Stimulated activated CD8-positive, alpha-beta memory T cell treated with anti-CD3 and anti-CD28 coated beads, Interleukin-12 subunit alpha, Interleukin-12 subunit beta, amount 100 ng/mL, for 1 hour (primary cell): ENCODE data around the gene ATP5F1E.
"Not testable (repeated sequence)": the region's sequence is repeated elsewhere in the genome, so short reads cannot be mapped to it uniquely, and the experiment has no call there.

ENCODE experiments used
- DNase-seq: peaks from one replicate; pipeline ENCODE4 v3.0.0-alpha.2; 2020; ENCODE audit warnings: low read depth

The ATP5F1E gene

DNA sequence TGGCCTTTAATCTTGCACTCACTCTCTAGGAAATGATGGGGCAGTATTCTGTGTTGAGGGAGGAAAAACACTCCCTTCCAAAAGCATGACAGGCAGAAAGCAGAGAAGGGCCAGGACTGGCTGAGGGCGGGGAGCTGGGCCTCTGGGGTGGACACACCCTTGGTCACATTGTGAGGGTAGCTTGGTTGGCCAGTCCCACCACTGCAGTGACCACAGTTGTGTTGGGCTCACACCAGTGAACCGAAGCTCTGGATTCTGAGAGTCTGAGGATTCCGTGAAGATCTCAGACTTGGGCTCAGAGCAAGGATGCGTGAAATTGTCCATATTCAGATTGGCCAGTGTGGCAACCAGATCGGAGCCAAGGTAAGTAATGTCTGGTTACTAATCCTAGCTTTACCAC is 12.9 kb downstream of the ATP5F1E start, which contains the start of gene TUBB1:
TSS of gene TUBB1 (plus strand) at position 213 of the 400 bp plus-strand sequence. CDS start at position 307, 94 bp downstream.
- DNase-seq: no peak

DNA sequence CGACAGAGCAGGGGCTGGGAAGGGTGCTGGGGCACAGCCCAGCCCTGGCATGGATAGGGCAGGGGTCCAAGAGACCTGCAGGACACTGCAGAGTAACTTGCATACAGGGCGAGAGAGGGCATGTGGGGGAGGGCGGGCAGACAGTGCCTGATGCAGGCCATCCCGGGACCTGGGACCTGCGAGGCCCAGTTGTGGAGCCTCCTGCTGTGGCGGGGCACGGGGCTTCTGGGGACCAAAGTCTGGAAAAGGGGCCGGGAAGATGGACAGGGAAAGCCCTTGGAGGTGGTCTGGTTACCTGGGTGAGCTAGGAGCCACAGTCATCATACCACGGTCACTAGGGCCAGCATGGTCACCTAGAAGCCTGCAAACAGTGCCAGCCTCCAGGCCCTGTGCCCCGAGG is 13.3 kb downstream of the ATP5F1E start:
- DNase-seq: no peak

DNA sequence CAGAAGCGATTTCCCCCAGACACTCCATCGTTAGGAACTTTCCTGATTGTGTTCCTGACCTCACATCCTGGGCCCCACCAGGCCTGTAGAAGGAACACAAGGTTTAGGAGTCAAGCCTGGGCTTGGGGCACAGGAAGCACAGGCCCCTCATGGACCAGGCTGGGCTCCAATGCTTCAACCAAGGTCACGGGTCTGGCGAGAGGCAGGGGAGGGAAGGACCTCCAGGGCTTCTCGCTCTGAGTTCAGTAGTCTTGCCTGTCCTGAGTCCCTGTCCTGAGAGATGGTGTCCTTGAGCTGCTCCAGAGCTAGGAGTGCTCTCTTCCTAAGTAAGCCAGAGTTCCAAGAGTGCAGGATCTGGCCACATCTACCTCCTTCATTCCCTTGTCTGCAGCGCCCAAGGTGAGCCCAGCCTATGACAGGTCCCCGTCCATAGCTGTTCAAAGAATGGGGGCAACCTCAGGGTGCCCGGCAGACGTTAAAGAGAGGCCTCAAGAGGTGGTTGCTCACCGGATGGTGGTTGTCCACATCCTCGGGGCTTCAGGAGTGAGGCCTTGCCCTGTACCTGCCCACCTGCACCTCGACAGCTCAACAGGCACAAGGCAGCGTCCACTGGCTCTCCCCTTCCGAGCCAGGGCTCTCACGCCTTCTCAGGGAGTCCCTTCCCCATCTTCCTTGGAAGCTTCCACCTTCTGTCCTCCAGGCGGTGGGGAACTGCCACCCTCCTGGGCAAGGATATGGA is 14.5 kb downstream of the ATP5F1E start:
- DNase-seq: no peak

DNA sequence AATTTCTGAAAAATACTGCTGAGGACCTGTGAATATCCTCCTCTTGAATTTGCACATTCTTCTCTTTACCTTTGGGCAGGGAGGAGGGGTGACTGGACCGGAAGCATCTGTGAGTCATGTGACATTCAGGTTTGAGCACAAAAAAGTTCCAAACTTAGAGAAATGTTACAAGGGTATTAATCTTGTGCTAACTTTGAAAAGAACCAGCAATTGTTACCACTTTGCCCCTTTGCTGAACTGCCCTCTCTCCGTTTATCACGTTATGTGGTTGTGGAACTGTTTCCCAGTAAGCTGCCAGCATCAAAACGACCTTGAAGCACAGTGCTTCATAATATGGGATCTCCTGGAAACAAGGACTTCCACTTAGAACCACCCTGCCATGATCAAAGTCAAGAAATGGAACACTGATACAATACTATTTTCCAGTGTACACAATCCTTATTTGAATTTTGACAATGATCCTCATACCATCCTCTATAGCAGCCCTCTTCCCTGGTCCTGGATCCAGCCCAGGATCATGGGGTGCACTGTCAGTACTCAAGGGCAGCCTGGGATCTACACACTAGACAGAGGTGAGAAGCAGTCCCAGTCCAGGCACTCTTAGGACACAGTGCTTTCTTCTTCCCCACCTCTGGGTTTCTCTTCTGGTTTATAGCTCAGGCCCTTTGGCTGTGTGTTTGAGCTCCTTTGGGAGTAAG is 15.2 kb downstream of the ATP5F1E start:
- DNase-seq: no peak

DNA sequence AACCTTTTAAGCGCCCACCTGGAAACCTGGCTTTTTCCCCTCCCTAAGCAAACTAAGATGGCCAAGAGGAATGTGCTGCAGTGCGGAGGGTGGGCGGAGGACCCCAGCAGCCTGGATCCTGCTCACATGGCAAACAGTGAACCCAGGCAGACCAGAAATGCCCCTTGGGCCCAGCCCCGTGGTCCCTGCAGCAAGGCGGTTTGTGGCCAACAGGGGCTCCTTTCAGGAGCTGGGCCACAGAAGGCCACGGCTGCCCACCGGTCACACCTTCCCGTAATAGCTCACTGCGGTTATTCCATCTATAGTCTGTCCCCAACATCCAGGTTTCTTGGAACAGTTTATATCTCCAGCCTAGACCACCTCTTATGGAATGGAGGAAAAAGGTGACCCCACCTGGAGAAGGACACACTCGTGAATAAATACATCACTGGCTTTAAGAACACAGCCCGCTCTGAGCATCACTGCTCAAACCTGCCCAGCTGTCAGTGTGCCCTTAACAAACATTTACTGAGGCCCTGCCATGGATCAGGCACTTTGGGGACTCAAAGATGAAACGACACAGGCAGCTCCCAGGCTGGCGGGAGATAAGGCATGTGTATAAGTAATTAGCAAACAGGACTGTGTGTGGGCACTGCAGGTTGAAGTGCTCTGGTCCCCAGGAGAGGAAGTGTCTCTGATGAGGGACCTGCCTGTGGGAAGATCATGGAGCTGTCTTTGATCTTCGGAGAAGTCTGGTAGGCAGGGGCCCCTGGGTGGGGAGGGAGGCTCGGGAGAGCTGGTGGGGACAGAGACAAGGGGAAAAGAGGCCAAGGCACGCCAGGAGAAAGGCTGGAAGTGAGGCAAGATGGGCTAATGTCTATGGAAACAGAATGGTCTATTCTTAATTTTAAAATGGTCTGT is 16.1 kb downstream of the ATP5F1E start:
- DNase-seq: no peak

DNA sequence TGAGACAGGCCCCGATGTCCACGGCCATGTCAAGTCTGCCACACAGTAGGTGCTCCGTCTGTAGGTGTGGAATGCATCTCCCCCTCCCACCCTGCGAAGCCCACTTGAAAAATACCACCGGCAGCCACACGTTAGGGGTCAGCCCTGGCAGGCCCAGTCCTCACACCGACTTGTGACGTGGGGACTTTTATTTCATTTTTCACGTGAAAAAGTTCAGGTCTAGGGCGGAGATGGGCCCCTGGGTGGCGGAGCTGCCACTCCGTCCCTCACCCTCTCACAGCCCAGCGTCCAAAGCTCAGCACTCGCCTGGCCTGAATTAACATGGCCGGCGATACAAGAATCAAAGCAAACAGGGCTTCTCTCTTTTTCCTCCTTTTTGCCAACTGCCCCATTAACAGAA is 16.7 kb downstream of the ATP5F1E start:
- DNase-seq: no peak

DNA sequence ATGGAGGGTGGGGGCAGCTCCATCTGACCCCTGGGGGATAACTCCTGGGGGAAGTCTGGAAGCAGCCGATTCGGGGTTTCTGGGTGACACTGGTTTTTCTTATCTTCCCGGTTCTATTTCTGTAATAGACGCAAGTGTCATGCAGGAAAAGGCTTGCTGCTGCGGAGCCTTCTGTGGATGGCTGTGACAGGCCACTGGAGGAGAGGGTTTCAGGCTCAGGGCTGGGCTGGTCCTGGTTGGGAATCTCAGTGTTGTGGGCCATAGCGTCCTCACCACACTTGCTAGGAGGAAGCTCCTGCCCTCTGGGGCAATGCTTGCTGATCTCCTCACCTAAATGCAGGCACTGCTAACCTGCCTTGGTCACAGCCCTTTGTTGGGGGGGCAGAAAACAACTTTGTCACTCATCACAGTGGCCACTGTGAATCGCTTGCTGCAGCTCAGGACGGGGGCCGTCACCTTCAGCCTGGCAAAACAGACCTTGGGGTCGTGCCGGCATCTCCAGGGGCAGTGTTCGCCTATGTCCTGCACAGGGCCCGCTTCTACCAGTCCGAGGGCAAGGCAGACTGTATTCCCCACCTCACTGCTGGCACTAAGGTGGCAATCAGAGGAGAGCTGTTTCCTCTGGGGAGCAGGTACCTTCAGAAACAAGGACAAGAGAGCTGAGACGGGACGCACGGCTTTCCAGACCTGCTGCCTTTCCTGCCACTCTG is 17.3 kb downstream of the ATP5F1E start:
- no peak for DNase-seq

DNA sequence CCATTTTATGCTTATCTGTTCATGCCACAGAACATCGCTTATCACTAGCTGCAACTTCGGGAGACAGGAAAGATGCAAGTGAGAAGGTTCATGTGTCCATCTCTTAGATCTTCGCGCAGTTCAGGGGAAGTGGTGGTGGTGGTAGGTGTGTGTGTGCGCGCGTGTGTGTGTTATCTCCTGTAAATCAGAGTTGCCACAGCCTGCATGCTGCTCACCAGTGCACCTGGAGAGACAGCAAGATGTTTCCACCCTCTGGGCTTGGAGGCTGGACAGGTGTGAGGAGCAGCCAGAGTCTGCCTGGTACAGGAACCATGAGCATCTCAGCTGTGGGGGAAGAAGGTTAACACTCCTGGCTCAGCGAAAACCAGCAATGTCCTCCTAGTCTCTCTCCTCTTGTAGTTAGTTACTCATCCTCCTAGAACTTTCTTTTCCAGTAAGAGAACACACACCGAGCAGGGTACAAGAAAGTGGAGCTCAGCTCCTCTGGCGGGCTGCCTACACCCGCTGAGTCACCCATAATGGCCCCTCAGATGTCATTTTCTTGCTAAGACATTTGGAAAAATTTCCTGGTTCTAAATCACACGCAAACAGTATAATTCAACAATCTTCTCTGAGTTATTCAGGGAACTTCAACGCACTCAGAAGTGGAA is 18.1 kb downstream of the ATP5F1E start:
- no peak for DNase-seq

DNA sequence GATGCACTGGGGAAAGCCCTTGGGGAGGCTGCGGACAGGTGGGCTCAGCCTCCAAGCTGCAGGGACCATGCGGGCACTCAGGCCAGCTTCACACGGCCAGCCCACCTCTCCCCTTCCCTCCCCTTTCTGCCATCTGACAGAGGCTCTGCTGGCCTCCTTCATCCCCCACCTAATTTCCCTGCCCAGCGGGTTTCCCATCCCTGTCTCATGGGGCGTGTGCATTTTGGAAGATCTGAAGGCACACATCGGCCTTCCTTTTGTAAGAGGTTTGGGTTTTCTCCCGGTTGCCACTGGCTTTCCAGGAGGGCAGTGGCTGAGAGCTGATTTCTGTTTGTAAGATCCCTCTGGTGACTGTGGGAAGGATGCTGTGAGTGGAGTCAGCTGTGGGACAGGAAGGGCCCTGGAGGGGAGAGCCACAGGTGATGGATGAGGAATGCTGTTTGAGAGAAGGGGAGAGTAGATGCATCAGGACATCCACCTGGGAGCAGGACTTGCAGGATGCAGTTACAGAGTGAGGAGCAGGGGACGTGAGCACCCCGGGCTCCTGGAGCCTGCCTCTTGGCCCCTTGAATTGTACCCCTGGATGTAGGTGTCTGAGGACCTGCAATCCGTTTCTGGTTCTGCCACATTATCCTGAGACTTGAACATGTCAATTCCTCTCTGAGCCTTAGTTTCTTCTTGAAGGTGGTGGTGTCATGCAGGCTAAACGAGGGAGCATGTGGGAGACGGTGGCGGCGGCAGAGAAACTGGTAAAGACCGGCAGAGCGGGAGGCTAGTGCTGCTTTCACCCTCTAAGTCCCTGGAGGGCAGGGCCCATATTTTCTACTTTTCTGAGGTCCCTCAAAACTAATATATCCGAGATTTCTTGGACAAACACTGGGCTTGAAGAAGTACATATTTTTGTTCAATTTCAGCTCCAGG is 18.8 kb downstream of the ATP5F1E start:
- no peak for DNase-seq

DNA sequence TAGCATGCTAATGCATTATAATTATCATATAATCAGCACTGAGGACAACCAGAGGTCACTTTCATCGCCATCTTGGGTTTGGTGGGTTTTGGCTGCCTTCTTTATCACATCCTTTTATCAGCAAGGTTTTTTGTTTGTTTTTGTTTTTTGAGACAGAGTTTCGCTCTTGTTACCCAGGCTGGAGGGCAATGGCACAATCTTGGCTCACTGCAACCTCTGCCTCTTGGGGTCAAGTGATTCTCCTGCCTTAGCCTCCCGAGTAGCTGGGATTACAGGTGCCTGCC is 20.3 kb downstream of the ATP5F1E start:
- DNase-seq: not testable (repeated sequence)

DNA sequence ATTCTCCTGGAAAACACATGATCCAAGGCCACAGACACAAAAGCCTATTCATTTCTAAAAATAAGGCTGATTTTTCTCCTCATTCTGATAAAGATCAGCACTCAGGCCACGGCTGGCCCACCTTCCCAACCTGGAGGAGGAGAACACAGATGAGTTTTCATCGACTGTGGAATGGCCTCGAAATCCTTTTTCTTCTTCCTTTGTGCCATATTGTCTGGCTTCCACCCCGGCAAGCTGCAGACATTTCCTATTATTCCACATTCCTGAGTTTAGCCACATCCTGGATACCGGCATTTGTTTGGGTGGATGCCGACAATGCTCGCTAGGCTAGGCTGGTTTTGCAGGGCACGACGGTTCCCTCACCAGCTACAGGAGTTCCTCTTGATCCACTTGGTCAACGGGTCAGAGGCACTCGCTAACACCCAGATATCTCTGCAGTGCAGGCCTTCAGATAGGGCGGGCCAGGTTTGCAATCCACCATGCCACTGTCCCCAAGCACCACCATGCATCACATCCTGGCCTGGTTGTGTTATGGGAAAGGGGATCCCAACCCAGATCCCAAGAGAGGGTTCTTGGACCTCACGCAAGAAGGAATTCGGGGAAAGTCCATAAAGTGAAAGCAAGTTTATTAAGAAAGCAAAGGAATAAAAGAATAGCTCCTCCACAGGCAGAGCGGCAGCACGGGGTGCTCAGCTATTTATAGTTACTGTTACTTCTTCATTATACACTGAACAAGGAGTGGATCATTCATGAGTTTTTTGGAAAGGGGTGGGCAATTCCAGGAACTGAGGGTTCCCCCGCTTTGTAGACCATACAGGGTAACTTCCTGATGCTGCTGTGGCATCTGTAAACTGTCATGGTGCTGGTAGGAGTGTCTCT is 20.9 kb downstream of the ATP5F1E start:
- no peak for DNase-seq

DNA sequence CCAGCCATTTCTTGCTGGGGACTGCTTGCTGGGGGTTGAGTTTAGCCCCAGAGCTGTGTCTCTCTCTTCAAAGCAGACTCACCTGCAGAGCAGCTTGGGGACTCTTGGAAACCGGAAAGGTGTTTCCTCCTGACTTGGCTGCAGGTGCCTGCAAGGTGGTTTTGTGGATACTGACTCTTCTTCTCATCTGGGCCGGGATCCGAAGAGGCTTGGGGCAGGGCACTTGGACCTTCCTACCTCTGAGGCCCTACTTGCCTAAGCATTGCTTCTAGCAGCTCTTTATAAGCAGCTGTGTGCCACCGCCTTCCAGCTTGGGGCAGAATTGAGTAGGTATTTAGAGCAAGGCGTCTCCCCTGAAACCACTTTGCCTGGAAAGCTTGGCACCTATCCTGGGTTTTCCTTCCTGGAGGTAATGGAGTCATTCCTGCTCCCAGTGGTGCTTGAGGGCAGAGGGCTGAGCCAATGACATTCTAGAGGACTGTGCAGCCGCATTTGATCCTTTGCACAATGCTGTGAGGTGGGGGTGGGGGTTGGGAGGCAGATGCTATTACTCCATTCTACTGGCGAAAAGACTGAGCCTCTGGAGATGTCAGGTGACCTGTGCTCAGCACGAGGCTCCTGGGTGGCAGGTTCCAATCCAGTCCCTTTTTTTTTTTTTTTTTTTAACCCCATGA is 21.7 kb downstream of the ATP5F1E start:
- no peak for DNase-seq

DNA sequence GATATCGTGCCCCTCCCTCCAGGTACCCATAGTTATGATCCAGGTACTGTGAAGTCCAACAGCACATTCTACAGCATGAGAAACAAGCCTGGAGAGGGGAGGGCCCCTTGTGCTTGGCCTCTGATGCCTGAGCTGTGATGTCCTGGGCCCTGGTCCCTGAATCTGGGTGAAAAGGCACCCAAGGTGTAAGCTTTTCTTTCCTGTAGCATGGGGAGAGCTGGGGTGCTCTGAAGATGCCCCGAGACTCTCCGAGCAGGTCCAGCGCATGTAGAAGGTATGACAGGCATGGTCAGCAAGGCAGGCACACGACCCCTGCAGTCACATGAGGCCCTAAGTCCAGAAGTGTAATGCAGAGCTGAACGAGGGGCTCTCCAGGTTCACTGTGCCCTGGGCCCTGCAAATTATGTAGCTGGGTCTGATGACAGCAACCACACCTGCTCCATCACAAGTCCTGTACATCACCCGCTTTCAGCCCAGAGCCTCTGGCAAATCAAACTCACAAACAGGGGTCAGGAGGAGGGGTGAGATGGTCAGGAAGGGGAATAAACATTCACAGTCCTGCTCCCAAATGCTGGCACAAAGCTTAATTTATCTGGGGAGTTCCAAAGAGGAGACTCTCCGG is 23.3 kb downstream of the ATP5F1E start:
- DNase-seq: no peak

DNA sequence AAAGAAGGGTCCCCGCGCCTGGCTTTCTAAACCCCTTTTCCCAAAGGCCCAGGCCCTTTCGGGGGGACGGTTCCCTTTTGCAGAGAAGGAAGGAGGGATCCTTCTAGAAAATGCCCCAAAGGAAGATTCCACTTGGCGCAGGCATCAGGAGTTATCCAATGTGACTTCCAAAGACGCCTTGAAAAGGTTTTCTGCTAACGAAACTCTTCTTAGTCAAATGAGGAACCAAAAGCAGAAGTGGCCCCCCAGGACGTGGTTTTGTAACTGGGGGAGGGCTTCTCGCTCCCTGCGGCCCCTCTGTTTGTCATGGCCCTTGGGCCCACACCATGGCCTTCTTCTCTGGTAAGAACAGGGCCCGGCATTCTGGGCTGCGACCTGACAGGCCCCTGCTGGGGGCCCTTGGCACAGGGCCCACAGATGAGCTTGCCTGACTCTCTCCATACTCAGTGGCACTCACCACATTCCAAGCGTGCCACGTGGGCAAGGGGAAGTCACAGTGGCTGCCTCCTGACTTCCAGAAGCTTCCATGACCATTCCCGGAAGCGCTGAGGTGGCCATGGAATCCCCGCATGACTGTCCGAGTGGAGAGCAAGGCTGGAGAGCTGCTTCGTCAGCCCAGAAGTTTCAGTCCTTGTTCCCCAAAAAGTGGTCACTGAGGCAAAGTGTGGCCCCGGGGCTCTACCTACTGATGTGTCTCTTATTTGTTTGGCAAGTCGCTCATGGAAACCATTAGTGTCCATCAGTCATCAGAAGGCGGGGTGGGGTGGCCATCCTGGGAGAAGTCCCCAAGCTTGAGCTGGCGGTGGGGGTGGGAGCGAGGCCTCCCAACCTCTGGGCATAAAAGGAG is 24.2 kb downstream of the ATP5F1E start:
- no peak for DNase-seq

DNA sequence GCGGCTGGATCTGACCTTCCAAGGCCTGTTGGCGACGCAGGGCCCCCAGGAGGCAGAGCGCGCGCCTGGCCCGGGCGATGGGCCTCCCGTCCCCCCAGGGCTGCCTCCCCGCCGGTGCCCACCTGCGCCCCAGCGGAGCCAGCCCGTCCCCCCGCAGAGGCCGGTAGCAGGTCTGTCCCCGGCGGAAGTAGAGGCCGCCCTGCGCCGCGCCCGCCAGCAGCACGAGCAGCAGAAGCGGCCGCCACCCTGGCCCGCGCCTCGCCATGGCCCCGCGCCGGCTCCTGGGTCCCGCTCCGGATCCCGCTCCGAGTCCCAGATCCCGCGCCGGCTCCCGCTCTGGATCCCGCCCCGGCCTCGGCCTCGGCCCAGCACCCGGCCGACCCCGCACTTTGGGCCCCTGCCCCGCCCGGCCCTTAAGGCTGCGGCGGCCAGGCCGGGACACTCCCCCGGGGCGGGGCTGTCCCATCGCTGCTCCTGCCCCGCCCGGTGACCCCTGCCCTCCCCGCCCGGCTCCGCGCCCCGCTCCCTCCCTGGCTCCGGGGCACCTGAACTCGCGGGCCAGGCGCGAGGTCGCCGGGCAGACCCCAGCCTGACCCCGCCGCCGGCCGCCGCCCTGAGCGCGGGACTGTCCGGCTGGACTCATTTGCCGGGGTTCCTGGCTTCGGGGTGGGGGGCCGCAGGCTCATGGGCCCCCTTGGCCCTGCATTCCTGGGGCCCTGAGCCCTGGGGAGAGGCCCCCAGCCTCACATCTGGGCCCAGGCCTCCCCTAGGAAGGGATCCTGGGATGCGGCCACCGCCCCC is 25.1 kb downstream of the ATP5F1E start, which contains the start of gene CTSZ:
TSS of gene CTSZ (minus strand) at position 391 of the 801 bp plus-strand sequence. CDS start at position 265, 126 bp downstream.
- DNase-seq: no peak

DNA sequence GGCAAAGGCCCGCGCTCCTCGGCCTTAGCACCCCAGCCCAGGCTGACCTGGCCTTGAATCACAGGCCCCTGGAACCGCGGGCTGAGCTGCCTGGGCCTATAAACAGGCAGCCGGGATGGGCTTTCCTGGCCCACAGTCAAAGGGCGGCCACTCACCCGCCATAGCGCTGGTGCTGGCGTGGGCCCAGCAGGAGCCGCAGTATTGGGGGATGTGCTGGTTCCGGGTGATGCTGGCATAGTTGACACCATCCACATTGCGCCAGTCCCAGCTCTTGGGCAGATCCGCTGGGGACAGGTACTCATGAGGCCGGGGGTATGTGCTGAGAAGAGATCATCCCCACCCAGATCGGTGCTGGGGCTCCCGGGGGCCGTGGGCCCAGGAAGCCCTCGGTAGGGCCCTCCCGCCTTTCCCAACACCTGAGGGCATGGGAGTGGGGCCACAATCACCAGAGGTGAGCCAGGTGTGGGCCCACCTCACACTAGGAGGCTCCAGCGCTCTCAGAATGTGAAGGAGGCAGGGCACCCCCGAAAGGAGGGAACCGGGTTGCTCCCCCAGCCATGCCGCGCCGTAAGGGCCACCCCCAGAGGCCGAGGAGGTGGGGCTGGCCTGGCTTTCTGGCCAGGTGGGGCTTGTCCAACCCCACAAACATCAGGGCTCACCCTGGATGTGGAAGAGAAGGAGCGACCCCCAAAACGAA is 25.8 kb downstream of the ATP5F1E start:
- DNase-seq: no peak
